Measurements from ENCODE around the gene UPK3BL1. TPM values are rescaled to one million over a fixed set of nuclear protein-coding genes. Genes with fewer than 3 reads are reported as not detected.
"Not testable (repeated sequence)": the region's sequence is repeated elsewhere in the genome, so short reads cannot be mapped to it uniquely, and the experiment has no call there.

Gene UPK3BL1, protein sequence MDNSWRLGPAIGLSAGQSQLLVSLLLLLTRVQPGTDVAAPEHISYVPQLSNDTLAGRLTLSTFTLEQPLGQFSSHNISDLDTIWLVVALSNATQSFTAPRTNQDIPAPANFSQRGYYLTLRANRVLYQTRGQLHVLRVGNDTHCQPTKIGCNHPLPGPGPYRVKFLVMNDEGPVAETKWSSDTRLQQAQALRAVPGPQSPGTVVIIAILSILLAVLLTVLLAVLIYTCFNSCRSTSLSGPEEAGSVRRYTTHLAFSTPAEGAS
- polyA plus RNA-seq (2012; ENCODE audit: insufficient read depth, insufficient read length) = not detected

DNA sequence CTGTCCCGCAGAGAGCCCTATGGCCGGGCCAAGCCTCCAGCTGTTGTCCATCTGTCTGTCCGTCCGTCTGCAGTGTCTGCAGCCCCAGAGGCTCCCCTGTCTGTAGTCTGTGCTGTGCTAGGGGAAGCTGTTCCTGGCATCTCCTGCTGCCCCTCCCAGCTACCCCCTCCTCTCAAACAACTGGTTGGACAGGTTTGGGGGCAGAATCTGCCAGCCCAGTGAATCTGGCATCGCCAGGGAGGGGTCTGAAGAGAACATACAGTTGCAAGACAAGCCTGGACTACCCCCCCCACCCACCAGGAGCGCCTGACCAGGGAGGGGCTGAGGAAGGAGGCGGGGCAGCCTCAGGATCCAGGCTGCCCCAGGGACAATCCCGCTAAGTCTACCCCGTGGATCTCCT lies at the start of gene UPK3BL1:
Gene UPK3BL1 (minus strand): TSS at position 101 of the 400 bp plus-strand sequence. CDS start 50 bp downstream, at position 51.
- H3K4me3 ChIP-seq (ENCODE audit: low read length); DNase-seq (ENCODE audit: low read depth, low spot score): not testable (repeated sequence)

DNA sequence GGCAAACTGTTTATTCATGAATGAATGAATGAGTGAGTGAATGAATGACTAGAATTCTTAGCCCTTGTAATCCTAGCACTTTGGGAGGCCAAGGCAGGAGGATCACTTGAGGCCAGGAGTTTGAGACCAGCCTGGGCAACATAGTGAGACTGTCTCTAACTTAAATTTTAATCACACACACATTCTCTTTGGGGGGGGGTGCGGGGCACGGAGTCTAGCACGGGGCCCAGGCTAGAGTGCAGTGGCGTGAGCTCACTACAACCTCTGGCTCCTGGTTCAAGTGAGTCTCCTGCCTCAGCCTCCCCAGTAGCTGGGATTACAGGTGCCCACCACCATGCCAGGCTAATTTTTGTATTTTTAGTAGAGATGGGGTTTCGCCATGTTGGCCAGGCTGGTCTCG lies 48.0 kb upstream of the UPK3BL1 start:
- DNase-seq (ENCODE audit: low read depth, low spot score); H3K4me3 ChIP-seq (ENCODE audit: low read length): not testable (repeated sequence)

DNA sequence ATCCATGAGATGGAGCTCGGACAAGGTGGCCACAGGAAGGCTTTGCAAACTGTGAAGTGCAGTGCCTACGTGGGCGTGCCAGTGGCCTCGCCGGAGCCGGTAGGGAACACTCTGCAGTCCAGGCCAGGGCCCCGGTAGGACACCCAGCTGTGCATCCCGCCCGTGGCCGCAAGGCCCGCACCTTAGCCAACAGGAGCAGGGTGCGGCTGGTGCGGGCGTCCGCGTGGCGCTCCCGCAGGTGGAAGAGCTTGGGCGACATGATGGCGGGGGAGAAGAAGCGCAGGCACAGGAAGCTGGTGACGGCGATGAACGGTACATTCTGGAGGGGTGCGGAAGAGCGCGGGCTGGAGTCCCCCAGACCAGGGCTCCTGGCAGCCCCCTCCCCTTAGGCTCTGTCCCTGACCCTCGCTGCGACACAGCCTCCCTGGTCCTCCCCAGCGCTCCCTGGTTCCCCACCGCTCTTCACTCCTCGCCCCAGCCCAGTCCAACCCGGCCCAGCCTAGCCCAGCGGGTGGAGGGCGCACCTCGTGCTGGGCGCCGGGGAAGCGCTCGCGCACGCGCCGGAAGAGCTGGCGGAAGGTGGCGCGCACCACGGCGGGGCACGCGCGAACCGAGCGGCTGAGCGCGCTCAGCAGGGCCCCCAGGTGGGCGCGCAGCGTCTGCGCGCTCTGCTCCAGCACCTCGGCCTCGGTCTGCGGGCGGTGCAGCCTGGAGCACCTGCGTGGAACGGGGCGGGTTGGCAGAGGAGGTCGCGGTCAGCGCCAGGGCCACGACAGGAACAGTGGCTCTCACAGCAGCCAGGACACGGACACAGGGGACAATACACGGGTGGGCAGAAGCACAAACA lies 47.1 kb upstream of the UPK3BL1 start:
- not testable (repeated sequence) for DNase-seq (ENCODE audit: low read depth, low spot score); H3K4me3 ChIP-seq (ENCODE audit: low read length)

DNA sequence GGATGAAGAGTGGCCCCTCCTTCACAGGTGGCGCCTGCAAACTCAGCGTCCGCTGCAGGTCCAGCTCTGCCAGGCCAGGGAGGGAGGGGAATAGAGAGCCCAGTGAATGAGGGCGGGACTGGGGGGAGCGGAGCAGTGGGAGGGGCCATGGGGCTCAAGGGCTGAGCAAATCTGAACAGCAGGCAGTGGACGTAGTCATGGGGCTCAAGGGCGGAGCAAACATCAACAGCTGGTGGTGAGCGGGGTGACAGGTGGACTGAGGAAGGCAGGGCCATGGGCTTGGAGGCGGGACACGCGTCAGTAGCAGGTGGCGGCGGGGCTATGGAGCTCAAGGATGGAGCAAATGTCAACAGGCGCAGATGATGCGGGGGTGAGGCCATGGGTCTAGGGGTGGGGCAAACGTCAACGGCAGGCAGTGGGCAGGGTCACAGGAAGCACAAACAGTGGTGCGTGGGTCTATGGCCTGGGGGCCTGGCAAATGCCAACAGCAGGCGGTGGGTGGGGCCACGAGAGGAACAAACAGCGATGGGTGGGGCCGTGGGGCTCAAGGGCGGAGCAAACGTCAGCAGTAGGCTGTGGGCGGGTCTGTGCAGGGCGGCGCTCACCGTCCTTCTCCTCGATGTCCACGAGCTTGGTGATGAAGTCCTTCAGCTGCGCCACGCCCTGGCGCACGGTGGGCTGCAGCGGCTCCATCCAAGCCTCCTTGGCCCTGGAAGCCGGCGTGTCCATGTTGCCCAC lies 45.9 kb upstream of the UPK3BL1 start:
- not testable (repeated sequence) for DNase-seq (ENCODE audit: low read depth, low spot score); H3K4me3 ChIP-seq (ENCODE audit: low read length)

DNA sequence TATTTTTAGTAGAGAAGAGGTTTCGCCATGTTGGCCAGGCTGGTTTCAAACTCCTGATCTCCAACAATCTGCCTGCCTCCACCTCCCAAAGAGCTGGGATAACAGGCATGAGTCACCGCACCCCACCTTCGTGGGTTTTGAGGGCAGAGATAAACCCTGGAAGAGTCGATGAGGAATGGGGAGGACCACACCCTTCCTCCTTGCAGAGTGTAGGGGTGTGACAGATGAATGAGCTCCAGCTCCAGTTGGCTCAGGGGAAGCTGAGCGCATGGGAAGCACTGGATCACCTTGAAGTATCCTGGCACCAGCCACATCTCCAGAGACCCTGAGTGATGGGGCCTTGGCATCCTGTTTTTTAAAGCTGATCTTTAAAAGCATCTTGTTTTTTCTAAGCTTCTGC lies 40.0 kb upstream of the UPK3BL1 start:
- not testable (repeated sequence) for H3K4me3 ChIP-seq (ENCODE audit: low read length); DNase-seq (ENCODE audit: low read depth, low spot score)

DNA sequence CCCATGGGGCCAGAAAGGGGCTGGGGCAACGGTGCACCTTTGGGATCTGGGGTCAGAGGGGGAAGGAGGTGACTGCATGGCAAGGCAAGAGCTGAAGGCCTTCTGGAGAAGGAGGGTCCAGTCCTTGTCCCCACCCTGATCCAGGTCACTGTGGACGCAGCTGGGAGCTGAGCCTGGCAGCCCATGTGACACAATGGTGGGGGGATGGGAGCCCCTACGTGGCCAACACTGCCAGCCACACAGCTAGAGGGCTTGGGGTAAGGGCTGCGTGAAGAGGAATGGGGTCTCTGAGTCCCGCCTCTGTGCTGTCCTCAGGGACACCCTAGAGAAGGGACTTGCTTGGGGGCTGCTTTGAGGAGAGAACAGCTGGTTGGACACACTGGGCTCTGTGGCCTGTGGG lies 38.2 kb upstream of the UPK3BL1 start:
- DNase-seq (ENCODE audit: low read depth, low spot score); H3K4me3 ChIP-seq (ENCODE audit: low read length): not testable (repeated sequence)

DNA sequence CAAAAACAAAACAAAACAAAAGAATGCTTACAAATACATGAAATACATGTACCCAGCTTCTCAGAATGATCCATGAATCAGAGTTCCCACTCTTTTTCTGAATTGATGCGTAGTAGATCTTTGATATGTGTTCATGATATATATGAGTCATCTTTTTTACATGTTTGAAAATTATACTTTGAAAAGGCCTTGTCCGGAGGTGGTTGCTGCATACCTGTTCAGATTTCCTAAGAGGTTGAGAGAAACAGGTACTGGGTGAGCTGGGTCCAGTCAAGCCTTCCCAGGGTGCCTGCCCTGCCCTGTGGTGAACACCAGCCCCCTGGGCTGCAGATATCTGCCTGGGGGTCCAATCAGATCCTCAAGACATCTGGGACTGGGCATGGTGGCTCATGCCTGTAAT lies 33.0 kb upstream of the UPK3BL1 start:
- H3K4me3 ChIP-seq (ENCODE audit: low read length) = not testable (repeated sequence)

DNA sequence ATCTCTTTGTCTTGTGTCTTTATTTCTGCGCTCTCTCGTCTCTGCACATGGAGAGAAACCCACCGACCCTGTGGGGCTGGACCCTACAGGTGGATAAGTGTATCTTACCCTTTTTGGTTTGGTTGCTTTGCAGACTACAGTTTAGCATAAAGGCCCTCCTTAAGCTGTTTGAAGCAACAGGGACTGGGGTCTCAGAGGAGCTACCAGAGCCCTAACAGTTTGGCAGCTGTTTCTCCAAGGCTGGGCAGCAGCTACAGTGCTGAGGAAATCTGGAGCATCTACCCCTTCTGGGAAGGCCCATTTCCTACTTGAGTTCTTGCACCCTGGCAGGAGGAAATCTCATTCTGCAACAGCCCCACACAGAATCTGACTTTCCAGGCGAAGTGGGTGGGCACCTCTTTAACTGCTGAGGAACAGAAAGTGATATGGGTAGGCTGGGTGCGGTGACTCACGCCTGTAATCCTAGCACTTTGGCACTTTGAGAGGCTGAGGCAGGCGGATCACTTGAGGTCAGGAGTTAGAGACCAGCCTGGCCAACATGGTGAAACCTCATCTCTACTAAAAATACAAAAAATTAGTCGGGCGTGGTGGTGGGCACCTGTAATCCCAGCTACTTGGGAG lies 31.0 kb upstream of the UPK3BL1 start:
- DNase-seq (ENCODE audit: low read depth, low spot score); H3K4me3 ChIP-seq (ENCODE audit: low read length): not testable (repeated sequence)

More for the DNA sequence above, 33.0 kb upstream of the UPK3BL1 start:
- not testable (repeated sequence) for DNase-seq (ENCODE audit: low read depth, low spot score)

DNA sequence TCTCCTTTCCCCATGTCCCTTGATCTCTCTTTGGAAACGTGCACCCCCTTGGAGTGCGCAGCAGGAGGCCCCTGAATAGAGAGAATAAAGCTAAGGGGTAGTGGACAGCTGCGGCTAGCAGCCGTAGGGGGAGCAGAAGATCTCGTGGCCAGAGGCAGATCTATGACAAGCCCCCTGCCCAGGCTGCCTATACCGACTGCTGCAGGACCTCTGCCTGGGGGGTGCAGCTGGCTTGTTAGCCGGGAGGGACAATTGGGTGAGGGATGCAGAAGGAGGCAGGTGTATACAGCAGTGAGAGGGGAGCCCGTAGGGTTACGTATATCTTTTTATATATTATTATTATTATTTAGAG lies 29.3 kb upstream of the UPK3BL1 start:
- H3K4me3 ChIP-seq (ENCODE audit: low read length); DNase-seq (ENCODE audit: low read depth, low spot score): not testable (repeated sequence)

DNA sequence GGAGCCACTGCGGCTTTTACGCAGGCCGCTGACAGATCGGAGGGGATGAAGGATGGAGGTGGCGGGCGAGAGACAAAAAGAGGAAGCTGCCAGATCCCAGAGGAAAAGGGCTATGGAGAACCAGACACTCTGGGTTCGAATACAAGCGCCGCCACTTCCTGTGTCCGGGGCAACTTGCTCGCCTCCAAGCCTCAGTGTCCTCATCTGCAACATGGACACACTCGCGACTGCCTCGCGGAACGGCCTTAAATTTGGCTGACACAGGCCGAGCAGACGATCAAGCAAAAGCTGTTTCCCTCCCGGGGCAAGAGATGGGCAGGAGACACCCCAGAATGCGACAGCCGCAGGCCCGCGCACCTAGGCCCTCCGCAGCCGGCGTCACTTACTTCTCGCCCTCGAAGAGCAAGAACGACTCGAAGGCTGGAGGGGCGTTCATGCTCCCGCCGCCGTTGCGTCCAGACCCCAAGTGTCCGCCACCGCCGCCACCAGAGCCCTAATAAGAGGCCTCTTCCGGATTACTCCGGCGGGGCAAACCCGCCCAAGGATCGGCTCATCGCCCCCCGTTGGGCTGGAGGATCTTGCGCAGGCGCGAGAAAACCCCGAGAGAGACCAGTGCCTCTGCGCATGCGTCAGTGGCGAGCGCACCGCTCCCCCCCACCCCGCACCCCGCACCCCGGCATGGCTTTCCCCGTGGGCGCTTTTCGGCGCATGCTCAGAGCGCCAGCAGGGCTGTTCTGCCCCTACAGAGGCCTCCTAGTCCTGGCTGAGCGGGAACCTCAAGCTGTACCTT lies 28.8 kb upstream of the UPK3BL1 start, which contains the start of gene POLR2J2:
Gene POLR2J2 (minus strand): TSS at position 498 of the 790 bp plus-strand sequence. CDS start 62 bp downstream, at position 436.
- not testable (repeated sequence) for DNase-seq (ENCODE audit: low read depth, low spot score); H3K4me3 ChIP-seq (ENCODE audit: low read length)

DNA sequence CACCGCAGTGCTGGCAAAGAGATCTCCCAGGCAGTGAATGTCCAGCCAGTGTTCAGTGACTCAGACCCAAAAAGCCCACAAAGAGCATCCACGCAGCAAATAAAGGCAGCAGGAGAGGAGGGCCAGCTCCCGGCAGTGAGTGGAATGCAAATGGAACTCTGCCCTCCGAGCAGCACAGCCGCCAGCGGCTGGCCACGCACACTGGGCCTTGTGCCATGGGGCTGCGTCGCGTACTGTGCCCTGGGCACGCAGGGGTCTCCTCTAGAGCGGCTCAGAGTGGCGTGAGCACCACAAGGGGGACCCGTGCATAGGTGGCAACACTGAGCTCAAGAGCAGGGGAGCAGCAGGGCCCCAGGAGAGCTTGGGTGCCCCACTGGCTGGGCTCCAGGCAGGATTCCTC lies 24.9 kb upstream of the UPK3BL1 start:
- H3K4me3 ChIP-seq (ENCODE audit: low read length); DNase-seq (ENCODE audit: low read depth, low spot score): not testable (repeated sequence)

DNA sequence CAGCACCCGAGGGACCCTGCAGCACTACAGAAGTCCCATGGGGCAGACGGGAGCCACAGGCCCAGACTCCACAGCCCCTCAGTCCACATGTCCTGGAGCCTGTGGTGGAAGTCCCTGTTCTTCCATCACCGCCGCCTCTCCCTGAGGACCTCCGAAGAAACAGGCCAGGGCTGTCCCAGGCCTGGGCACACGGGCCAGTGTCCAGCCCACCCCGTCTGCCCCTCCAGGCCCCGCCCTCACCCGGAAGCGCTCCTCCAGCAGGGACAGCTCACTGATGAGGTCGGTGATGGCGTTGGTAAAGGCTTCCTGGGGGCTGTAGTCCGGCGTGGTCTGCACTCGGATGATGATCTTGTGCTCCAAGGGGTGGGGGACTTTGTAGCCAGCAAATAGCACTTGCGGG lies 24.3 kb upstream of the UPK3BL1 start:
- H3K4me3 ChIP-seq (ENCODE audit: low read length); DNase-seq (ENCODE audit: low read depth, low spot score): not testable (repeated sequence)

DNA sequence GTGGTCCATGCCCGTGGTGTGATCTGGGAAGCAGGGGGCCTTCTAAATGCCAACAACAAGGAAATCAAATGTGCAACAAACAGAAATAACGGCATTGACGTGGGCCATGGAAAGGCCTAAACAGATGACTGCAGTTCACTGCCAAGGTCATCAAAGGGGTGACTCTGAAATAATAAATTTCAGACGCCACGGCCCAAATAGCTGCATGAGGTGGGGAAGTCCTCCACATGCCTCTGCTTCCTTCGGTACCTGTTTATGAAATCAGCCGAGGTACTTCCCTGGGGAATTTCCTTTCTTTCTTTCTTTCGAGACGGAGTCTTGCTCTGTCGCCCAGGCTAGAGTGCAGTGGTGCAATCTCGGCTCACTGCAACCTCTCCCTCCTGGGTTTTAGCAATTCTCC lies 22.2 kb upstream of the UPK3BL1 start:
- DNase-seq (ENCODE audit: low read depth, low spot score); H3K4me3 ChIP-seq (ENCODE audit: low read length): not testable (repeated sequence)

DNA sequence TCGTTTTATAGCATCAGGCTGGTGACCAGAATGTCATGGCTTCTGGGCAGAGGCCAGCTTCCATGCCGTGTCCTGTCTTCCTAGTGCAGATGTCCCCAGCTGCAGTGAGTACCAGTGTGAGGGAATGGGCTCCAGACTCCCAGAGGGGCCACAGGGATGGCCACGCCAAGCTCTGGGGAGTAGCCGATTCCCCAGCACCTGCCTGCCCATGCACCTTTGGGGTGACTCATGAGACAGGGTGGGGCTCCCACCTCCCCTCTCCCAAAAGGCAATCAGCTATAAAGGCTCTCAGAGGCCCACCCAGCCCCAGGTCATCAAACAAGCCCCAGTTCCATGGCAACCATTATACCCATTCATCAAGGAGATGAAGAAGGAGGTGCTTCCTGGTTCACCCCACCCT lies 7.3 kb upstream of the UPK3BL1 start, which contains the start of gene SPDYE2B:
Gene SPDYE2B (plus strand): TSS at position 396 of the 400 bp plus-strand sequence. CDS start 2,030 bp downstream, outside the sequence.
- DNase-seq (ENCODE audit: low read depth, low spot score); H3K4me3 ChIP-seq (ENCODE audit: low read length): not testable (repeated sequence)

DNA sequence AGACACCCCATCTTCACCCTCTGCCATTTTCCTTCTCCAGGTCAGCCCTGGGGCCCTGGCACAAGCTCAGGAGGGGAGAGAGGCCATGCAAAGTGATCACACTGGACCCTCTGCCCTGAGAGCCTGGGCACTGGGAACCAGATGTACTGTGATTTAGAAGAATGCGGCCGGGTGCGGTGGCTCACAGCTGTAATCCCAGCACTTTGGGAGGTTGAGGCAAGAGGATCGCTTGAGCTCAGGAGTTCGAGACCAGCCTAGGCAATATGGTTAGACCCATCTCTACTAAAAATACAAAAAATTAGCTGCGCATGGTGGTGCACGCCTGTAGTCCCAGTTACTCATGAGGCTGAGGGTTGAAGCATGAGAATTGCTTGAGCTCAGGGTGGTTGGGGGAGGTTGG lies 5.2 kb upstream of the UPK3BL1 start:
- DNase-seq (ENCODE audit: low read depth, low spot score) = not testable (repeated sequence)

DNA sequence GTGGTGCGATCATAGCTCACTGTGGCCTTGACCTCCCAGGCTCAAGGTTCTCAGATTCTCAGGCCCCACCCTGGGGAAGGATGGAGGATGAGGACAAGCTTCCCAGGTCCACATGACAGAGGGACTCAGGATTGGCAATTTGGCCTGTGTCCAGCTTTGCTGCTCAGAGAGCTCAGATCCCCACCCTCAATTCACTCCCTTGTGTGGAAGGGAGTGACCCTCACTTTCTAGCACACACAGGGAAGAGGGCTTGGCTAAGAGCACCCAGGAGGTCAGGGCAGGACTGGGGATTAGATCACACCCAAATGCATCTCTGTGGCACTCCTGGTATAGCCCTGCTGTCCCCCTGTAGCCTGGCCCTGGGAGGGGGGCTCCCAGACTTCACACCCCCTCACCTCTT lies 813 bp upstream of the UPK3BL1 start:
- H3K4me3 ChIP-seq (ENCODE audit: low read length); DNase-seq (ENCODE audit: low read depth, low spot score): not testable (repeated sequence)

More for the DNA sequence above, 5.2 kb upstream of the UPK3BL1 start:
- H3K4me3 ChIP-seq (ENCODE audit: low read length) = not testable (repeated sequence)

DNA sequence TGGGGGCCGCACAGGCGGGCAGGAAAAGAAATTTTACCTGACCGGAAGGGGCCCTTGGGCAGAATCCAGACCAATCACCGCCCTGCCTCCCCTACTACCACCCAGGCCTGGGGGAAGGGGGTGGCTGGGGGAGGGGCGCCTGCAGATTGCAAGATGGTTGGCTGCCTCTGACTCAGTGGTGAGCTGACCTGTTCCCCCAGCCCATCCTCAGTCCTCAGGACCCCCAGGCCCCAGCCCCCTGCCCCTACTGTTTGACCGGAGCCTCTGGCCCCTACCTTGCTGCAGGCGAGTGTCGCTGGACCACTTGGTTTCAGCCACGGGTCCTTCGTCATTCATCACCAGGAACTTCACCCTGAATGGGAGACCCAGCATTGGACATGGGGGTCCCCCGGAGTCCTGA lies 3.7 kb downstream of the UPK3BL1 start:
- H3K4me3 ChIP-seq (ENCODE audit: low read length); DNase-seq (ENCODE audit: low read depth, low spot score): not testable (repeated sequence)

DNA sequence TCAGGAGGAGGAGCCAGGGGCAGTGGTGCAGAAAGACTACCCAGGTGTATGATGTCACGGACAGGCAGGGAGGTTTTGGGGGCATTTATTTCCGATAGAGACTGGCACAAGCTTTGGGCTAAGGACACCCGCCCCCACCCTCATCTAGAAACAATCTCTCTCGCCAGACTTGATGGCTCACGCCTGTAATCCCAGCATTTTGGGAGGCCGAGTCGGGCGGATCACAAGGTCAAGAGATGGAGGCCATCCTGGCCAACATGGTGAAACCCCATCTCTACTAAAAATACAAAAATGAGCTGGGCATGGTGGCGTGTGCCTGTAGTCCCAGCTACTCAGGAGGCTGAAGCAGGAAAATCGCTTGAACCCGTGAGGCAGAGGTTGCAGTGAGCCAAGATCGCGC lies 5.6 kb downstream of the UPK3BL1 start:
- H3K4me3 ChIP-seq (ENCODE audit: low read length); DNase-seq (ENCODE audit: low read depth, low spot score): not testable (repeated sequence)
